ENCODE measurements around the gene MLLT10. TPM values are rescaled to one million over a fixed set of nuclear protein-coding genes. Genes with fewer than 3 reads are reported as not detected.

Gene MLLT10
- polyA plus RNA-seq, 4 donors = 8.9 to 34.3 (median 13.4) TPM

GRCh38 chr10:21751341-21752310 is 217.6 kb downstream of the MLLT10 start:
- Histone ChIP-seq H3K4me1 (ENCODE audit: control insufficient read depth in 3 of 3, insufficient read depth in 2 of 3, low read depth in 1 of 3, low read length in 2 of 3) (peaks cover 0 to 7% (median 0%) of the 10 kb centered on the region in 3 donors), H3K36me3 (ENCODE audit: control insufficient read depth in 3 of 3, insufficient read depth in 2 of 3, low read depth in 1 of 3, low read length in 3 of 3) (peaks cover 0 to 25% (median 0%) of the 10 kb centered on the region in 3 donors), H3K4me3 (ENCODE audit: low read depth in 1 of 3, low read length in 3 of 3) (no peak overlapping the region), H3K27me3 (ENCODE audit: control insufficient read depth in 3 of 3, insufficient read depth in 3 of 3, low read length in 3 of 3) (no peaks in the 10 kb centered on the region), H3K27ac (ENCODE audit: low read depth in 1 of 3, low read length in 2 of 3) (no peak overlapping the region), H3K9me3 (ENCODE audit: control insufficient read depth in 2 of 2, insufficient read depth in 1 of 2, low read depth in 1 of 2, low read length in 1 of 2) (no peaks in the 10 kb centered on the region)
- DNase-seq = peak; percentile 23 to 45
- FAIRE-seq = no peak
- 30 to 63% (median 51%) methylated on average over 24 to 26 of the region's 26 CpGs for WGBS, 3 donors

GRCh38 chr10:21753497-21754270 is 219.7 kb downstream of the MLLT10 start:
- H3K4me3 ChIP-seq (ENCODE audit: low read depth in 1 of 3, low read length in 3 of 3) = no peak overlapping the region
- H3K9me3 ChIP-seq (ENCODE audit: control insufficient read depth in 2 of 2, insufficient read depth in 1 of 2, low read depth in 1 of 2, low read length in 1 of 2) = no peaks in the 10 kb centered on the region
- FAIRE-seq (no peak), DNase-seq (no peak)
- 92 to 95% (median 92%) methylated on average over 17 to 18 of the region's 18 CpGs for WGBS, 3 donors
- H3K27ac ChIP-seq (ENCODE audit: low read depth in 1 of 3, low read length in 2 of 3) = no peak overlapping the region
- H3K36me3 ChIP-seq (ENCODE audit: control insufficient read depth in 3 of 3, insufficient read depth in 2 of 3, low read depth in 1 of 3, low read length in 3 of 3) = peaks cover 0 to 36% (median 1%) of the 10 kb centered on the region in 3 donors
- no peaks in the 10 kb centered on the region for H3K27me3 ChIP-seq (ENCODE audit: control insufficient read depth in 3 of 3, insufficient read depth in 3 of 3, low read length in 3 of 3)
- H3K4me1 ChIP-seq (ENCODE audit: control insufficient read depth in 3 of 3, insufficient read depth in 2 of 3, low read depth in 1 of 3, low read length in 2 of 3) = peaks cover 0 to 7% (median 0%) of the 10 kb centered on the region in 3 donors

GRCh38 chr10:21754410-21755011 is 220.5 kb downstream of the MLLT10 start:
- DNase-seq (peak in 1 of 2 donors; percentile 55), FAIRE-seq (no peak)
- Histone ChIP-seq H3K9me3 (ENCODE audit: control insufficient read depth in 2 of 2, insufficient read depth in 1 of 2, low read depth in 1 of 2, low read length in 1 of 2) (no peaks in the 10 kb centered on the region), H3K27me3 (ENCODE audit: control insufficient read depth in 3 of 3, insufficient read depth in 3 of 3, low read length in 3 of 3) (no peaks in the 10 kb centered on the region), H3K36me3 (ENCODE audit: control insufficient read depth in 3 of 3, insufficient read depth in 2 of 3, low read depth in 1 of 3, low read length in 3 of 3) (peaks cover 2 to 44% (median 6%) of the 10 kb centered on the region in 3 donors), H3K4me1 (ENCODE audit: control insufficient read depth in 3 of 3, insufficient read depth in 2 of 3, low read depth in 1 of 3, low read length in 2 of 3) (peaks cover 0 to 7% (median 0%) of the 10 kb centered on the region in 3 donors), H3K4me3 (ENCODE audit: low read depth in 1 of 3, low read length in 3 of 3) (no peak overlapping the region), H3K27ac (ENCODE audit: low read depth in 1 of 3, low read length in 2 of 3) (no peak overlapping the region)
- WGBS, 3 donors = 85 to 93% (median 90%) methylated on average over 10 of the region's 10 CpGs

DNA sequence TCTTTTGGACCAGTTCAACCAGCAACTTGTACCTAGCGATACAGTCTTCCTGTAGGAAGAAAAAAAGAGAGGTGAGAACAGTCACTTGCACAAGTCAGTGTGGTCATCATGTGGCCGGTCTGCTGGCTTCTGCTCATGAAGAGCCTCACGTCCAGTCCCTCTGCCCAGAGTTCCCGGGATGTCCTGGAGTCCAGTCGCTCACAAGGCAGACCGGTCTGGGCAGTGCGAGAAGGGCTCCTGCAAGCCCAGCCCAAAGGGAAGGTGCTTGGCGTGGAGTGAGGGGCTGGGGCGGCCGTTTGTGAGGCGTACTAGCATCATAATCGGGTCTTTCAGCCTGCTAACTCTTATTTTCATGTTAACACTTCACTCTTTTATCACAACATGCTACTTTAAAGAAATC is 222.7 kb downstream of the MLLT10 start:
- peaks cover 0 to 4% (median 0%) of the 10 kb centered on the region in 3 donors for H3K4me1 ChIP-seq (ENCODE audit: control insufficient read depth in 3 of 3, insufficient read depth in 2 of 3, low read depth in 1 of 3, low read length in 2 of 3)
- no peak overlapping the region for H3K27ac ChIP-seq (ENCODE audit: low read depth in 1 of 3, low read length in 2 of 3)
- no peaks in the 10 kb centered on the region for H3K27me3 ChIP-seq (ENCODE audit: control insufficient read depth in 3 of 3, insufficient read depth in 3 of 3, low read length in 3 of 3)
- DNase-seq (no peak), FAIRE-seq (no peak)
- H3K36me3 ChIP-seq (ENCODE audit: control insufficient read depth in 3 of 3, insufficient read depth in 2 of 3, low read depth in 1 of 3, low read length in 3 of 3) = peaks cover 2 to 49% (median 6%) of the 10 kb centered on the region in 3 donors
- H3K9me3 ChIP-seq (ENCODE audit: control insufficient read depth in 2 of 2, insufficient read depth in 1 of 2, low read depth in 1 of 2, low read length in 1 of 2) = peaks cover 0 to 3% of the 10 kb centered on the region in 2 donors
- H3K4me3 ChIP-seq (ENCODE audit: low read depth in 1 of 3, low read length in 3 of 3) = no peak overlapping the region
- WGBS, 3 donors = 87 to 89% (median 88%) methylated on average over 12 of the region's 12 CpGs

DNA sequence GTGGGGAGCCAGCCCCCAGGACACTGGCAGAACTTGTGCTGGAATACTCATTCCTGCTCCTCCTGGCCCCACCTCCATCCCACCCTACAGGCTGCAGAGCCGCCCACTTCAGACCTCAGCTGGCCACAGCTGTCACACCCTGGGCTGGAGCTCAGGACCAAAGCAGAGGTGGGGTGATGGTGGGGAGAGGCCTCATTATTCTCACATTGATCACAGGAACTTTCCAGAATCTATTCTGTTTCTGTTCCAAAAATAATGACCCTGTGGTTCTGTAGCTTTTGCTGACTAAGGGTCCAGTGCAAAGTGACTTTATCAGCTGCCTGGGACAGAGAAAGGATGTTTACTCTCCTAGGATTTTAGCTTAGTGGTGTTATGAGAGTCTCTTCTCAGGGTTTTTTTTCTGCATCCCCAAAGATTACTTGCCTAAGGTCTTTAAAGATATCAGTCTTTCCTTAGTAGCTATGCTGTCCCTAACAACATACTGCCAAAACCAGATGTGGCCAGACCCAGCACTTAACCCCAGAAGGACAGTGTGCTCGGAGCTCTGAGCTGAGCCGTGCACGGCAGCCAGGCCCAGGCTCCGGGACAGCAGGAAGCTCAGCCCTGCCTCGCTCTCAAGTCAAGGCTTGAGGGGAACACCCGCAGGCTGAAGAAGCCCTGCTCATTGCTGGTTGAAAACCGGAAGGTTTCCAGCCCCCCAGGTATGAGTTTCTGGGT is 223.3 kb downstream of the MLLT10 start:
- peaks cover 0 to 3% of the 10 kb centered on the region in 2 donors for H3K9me3 ChIP-seq (ENCODE audit: control insufficient read depth in 2 of 2, insufficient read depth in 1 of 2, low read depth in 1 of 2, low read length in 1 of 2)
- FAIRE-seq = no peak
- no peak for DNase-seq
- no peak overlapping the region for H3K4me3 ChIP-seq (ENCODE audit: low read depth in 1 of 3, low read length in 3 of 3)
- no peak overlapping the region for H3K27ac ChIP-seq (ENCODE audit: low read depth in 1 of 3, low read length in 2 of 3)
- H3K4me1 ChIP-seq (ENCODE audit: control insufficient read depth in 3 of 3, insufficient read depth in 2 of 3, low read depth in 1 of 3, low read length in 2 of 3) = no peaks in the 10 kb centered on the region
- peaks cover 2 to 49% (median 6%) of the 10 kb centered on the region in 3 donors for H3K36me3 ChIP-seq (ENCODE audit: control insufficient read depth in 3 of 3, insufficient read depth in 2 of 3, low read depth in 1 of 3, low read length in 3 of 3)
- H3K27me3 ChIP-seq (ENCODE audit: control insufficient read depth in 3 of 3, insufficient read depth in 3 of 3, low read length in 3 of 3) = no peaks in the 10 kb centered on the region
- 77 to 96% (median 84%) methylated on average over 8 of the region's 8 CpGs for WGBS, 3 donors

- Histone ChIP-seq H3K9me3 (ENCODE audit: control insufficient read depth in 2 of 2, insufficient read depth in 1 of 2, low read depth in 1 of 2, low read length in 1 of 2) (peaks cover 0 to 3% of the 10 kb centered on the region in 2 donors), H3K4me3 (ENCODE audit: low read depth in 1 of 3, low read length in 3 of 3) (no peak overlapping the region), H3K36me3 (ENCODE audit: control insufficient read depth in 3 of 3, insufficient read depth in 2 of 3, low read depth in 1 of 3, low read length in 3 of 3) (peaks cover 2 to 45% (median 7%) of the 10 kb centered on the region in 3 donors), H3K4me1 (ENCODE audit: control insufficient read depth in 3 of 3, insufficient read depth in 2 of 3, low read depth in 1 of 3, low read length in 2 of 3) (no peaks in the 10 kb centered on the region), H3K27ac (ENCODE audit: low read depth in 1 of 3, low read length in 2 of 3) (no peak overlapping the region), H3K27me3 (ENCODE audit: control insufficient read depth in 3 of 3, insufficient read depth in 3 of 3, low read length in 3 of 3) (no peaks in the 10 kb centered on the region)
- DNase-seq = no peak
- no peak for FAIRE-seq
- WGBS, 3 donors = 92 to 97% (median 94%) methylated on average over 14 of the region's 14 CpGs
Measured at GRCh38 chr10:21758239-21758638, 224.2 kb downstream of the MLLT10 start.

GRCh38 chr10:21758696-21759095 is 224.7 kb downstream of the MLLT10 start:
- peaks cover 0 to 3% of the 10 kb centered on the region in 2 donors for H3K9me3 ChIP-seq (ENCODE audit: control insufficient read depth in 2 of 2, insufficient read depth in 1 of 2, low read depth in 1 of 2, low read length in 1 of 2)
- H3K27ac ChIP-seq (ENCODE audit: low read depth in 1 of 3, low read length in 2 of 3) = no peak overlapping the region
- peaks cover 2 to 43% (median 8%) of the 10 kb centered on the region in 3 donors for H3K36me3 ChIP-seq (ENCODE audit: control insufficient read depth in 3 of 3, insufficient read depth in 2 of 3, low read depth in 1 of 3, low read length in 3 of 3)
- no peaks in the 10 kb centered on the region for H3K4me1 ChIP-seq (ENCODE audit: control insufficient read depth in 3 of 3, insufficient read depth in 2 of 3, low read depth in 1 of 3, low read length in 2 of 3)
- FAIRE-seq (no peak), DNase-seq (no peak)
- H3K4me3 ChIP-seq (ENCODE audit: low read depth in 1 of 3, low read length in 3 of 3) = no peak overlapping the region
- 96 to 99% (median 98%) methylated on average over 7 of the region's 7 CpGs for WGBS, 3 donors
- H3K27me3 ChIP-seq (ENCODE audit: control insufficient read depth in 3 of 3, insufficient read depth in 3 of 3, low read length in 3 of 3) = no peaks in the 10 kb centered on the region

Measured in small intestine (tissue), 7 donors.